ENCODE results near the gene METTL5. TPM values are rescaled to one million over a fixed set of nuclear protein-coding genes. Genes with fewer than 3 reads are reported as not detected.

The METTL5 gene
- total RNA-seq, 1 experiment from 2014 or later = 97.3 TPM

DNA sequence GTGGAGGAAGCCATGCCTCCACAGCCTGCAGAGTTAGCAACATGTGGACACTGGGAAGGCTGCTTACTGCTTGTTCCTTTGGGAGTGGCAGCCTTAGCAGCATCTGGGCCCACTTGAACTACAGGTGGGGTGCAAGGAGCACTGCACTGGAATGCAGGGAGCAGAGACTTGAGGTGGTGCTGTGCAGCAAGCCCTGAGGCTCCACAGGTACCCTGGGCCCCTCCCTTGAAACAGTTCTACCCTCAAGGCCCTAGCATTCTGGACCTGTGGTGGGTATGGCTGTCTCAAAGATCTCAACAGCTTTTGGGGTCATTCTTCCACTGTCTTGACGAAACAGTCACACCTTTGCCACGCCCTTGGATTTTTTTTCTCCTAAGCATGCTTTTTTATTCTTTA is 16.0 kb upstream of the METTL5 start:
- TF ChIP-seq EZH2 (IDR thresholded peaks at IDR 0.05; ENCODE audit: borderline replicate concordance, low read depth, low read length, poor library complexity, severe bottlenecking) (no peak), CTCF (conservative IDR thresholded peaks at IDR 0.05; ENCODE audit: low read depth, low read length) (no peak)
- no peak overlapping the region for H3K4me3 ChIP-seq (ENCODE audit: low read depth, low read length, poor library complexity, severe bottlenecking)
- H3K9me3 ChIP-seq (ENCODE audit: low read depth, low read length, poor library complexity, severe bottlenecking) = no peaks in the 10 kb centered on the region
- ChIA-PET CTCF (no interaction called here), POLR2A (ENCODE audit: low non-redundant PET) (no interaction called here)
- DNase-seq (ENCODE audit: low spot score) = no peak
- H3K36me3 ChIP-seq (ENCODE audit: insufficient read depth, low read length, poor library complexity, severe bottlenecking) = no peaks in the 10 kb centered on the region
- no peaks in the 10 kb centered on the region for H3K27me3 ChIP-seq (replicated peaks; ENCODE audit: insufficient read depth, low read depth, low read length, poor library complexity)
- intact Hi-C loops (cut with micrococcal nuclease; ENCODE audit: unreplicated experiment) = no loop called here
- peaks cover 8% of the 10 kb centered on the region for H3K4me1 ChIP-seq (ENCODE audit: insufficient read depth, low read length, poor library complexity, severe bottlenecking)
- no peak overlapping the region for H3K27ac ChIP-seq (ENCODE audit: low read depth, low read length, poor library complexity, severe bottlenecking)
- BruUV-seq (replicated peaks) = no TSS peak

GRCh38 chr2:169839954-169840746 is 15.4 kb upstream of the METTL5 start:
- ChIA-PET CTCF (no interaction called here), POLR2A (ENCODE audit: low non-redundant PET) (no interaction called here)
- DNase-seq (ENCODE audit: low spot score) = peak; percentile 53
- peaks cover 8% of the 10 kb centered on the region for H3K4me1 ChIP-seq (ENCODE audit: insufficient read depth, low read length, poor library complexity, severe bottlenecking)
- no peaks in the 10 kb centered on the region for H3K9me3 ChIP-seq (ENCODE audit: low read depth, low read length, poor library complexity, severe bottlenecking)
- BruUV-seq (replicated peaks) = no TSS peak
- H3K27ac ChIP-seq (ENCODE audit: low read depth, low read length, poor library complexity, severe bottlenecking) = no peak overlapping the region
- H3K36me3 ChIP-seq (ENCODE audit: insufficient read depth, low read length, poor library complexity, severe bottlenecking) = no peaks in the 10 kb centered on the region
- H3K27me3 ChIP-seq (replicated peaks; ENCODE audit: insufficient read depth, low read depth, low read length, poor library complexity) = no peaks in the 10 kb centered on the region
- intact Hi-C loops (cut with micrococcal nuclease; ENCODE audit: unreplicated experiment) = no loop called here
- TF ChIP-seq CTCF (conservative IDR thresholded peaks at IDR 0.05; ENCODE audit: low read depth, low read length) (no peak), EZH2 (IDR thresholded peaks at IDR 0.05; ENCODE audit: borderline replicate concordance, low read depth, low read length, poor library complexity, severe bottlenecking) (no peak)
- no peak overlapping the region for H3K4me3 ChIP-seq (ENCODE audit: low read depth, low read length, poor library complexity, severe bottlenecking)

DNA sequence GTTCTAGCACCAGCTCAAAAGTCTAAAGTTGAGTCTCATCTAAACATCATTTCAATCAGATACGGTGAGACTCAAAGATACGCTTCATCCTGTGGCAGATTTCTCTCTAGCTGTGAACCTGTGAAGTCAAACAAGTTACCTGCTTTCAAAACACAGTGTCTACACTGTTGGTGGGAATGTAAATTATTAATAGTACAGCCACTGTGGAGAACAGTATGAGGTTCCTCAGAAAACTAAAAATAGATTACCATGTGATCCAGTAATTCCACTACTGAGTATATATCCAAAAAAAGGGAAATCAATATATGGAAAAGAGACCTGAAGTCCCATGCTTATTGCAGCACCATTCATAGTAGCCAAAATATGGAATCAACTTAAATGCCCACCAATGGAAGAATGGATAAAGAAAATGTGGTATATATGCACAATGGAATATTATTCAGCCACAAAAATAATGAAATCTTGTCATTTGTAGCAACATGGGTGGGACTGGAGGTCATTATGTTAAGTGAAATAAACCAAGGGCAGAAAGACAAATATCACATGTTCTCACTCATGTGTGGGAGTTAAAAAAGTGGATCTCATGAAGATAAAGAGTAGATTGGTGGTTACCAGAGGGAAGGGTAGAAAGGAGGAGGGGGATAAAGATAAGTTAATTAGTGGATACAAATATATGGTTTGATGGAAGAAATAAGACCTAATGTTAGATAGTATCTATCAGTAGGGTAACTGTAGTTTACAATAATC is 14.2 kb upstream of the METTL5 start:
- no peak for TF ChIP-seq CTCF (conservative IDR thresholded peaks at IDR 0.05; ENCODE audit: low read depth, low read length)
- no peak for TF ChIP-seq EZH2 (IDR thresholded peaks at IDR 0.05; ENCODE audit: borderline replicate concordance, low read depth, low read length, poor library complexity, severe bottlenecking)
- Histone ChIP-seq H3K4me1 (ENCODE audit: insufficient read depth, low read length, poor library complexity, severe bottlenecking) (peaks cover 8% of the 10 kb centered on the region), H3K9me3 (ENCODE audit: low read depth, low read length, poor library complexity, severe bottlenecking) (no peaks in the 10 kb centered on the region), H3K36me3 (ENCODE audit: insufficient read depth, low read length, poor library complexity, severe bottlenecking) (no peaks in the 10 kb centered on the region), H3K27me3 (replicated peaks; ENCODE audit: insufficient read depth, low read depth, low read length, poor library complexity) (no peaks in the 10 kb centered on the region), H3K27ac (ENCODE audit: low read depth, low read length, poor library complexity, severe bottlenecking) (no peak overlapping the region), H3K4me3 (ENCODE audit: low read depth, low read length, poor library complexity, severe bottlenecking) (no peak overlapping the region)
- no peak for DNase-seq (ENCODE audit: low spot score)
- ChIA-PET CTCF (no interaction called here), POLR2A (ENCODE audit: low non-redundant PET) (no interaction called here)
- intact Hi-C loops (cut with micrococcal nuclease; ENCODE audit: unreplicated experiment) = no loop called here
- BruUV-seq (replicated peaks) = no TSS peak

Data from A673 (cell line).